Measurements from ENCODE around the gene CCDC78. TPM values are rescaled to one million over a fixed set of nuclear protein-coding genes. Genes with fewer than 3 reads are reported as not detected.
A peak's percentile ranks its signal among the peaks of the same experiment; 100 is the strongest.

The CCDC78 gene
- total RNA-seq, 1 donor from 2014 or later, result 4.9 TPM

- DNase-seq (ENCODE audit: low read depth), result no peak
- no peak for TF ChIP-seq CTCF (conservative IDR thresholded peaks at IDR 0.05; ENCODE audit: low read depth, low read length)
- H3K4me3 ChIP-seq (ENCODE audit: low read depth, low read length), result peak overlapping the region; percentile 81
Observed at GRCh38 chr16:727291-727977, 1.2 kb upstream of the CCDC78 start.

- DNase-seq (ENCODE audit: low read depth), result no peak
- no peak for TF ChIP-seq CTCF (conservative IDR thresholded peaks at IDR 0.05; ENCODE audit: low read depth, low read length)
- peak overlapping the region; percentile 51 for H3K4me3 ChIP-seq (ENCODE audit: low read depth, low read length)
Observed at GRCh38 chr16:726188-726437, 130 bp downstream of the CCDC78 start.

GRCh38 chr16:725463-726187, 618 bp downstream of the CCDC78 start:
- no peak for DNase-seq (ENCODE audit: low read depth)
- H3K4me3 ChIP-seq (ENCODE audit: low read depth, low read length), result no peak overlapping the region
- TF ChIP-seq CTCF (conservative IDR thresholded peaks at IDR 0.05; ENCODE audit: low read depth, low read length), result no peak

GRCh38 chr16:725041-725376, 1.2 kb downstream of the CCDC78 start:
- H3K4me3 ChIP-seq (ENCODE audit: low read depth, low read length), result no peak overlapping the region
- no peak for DNase-seq (ENCODE audit: low read depth)
- no peak for TF ChIP-seq CTCF (conservative IDR thresholded peaks at IDR 0.05; ENCODE audit: low read depth, low read length)

GRCh38 chr16:724188-725040, 1.8 kb downstream of the CCDC78 start:
- DNase-seq (ENCODE audit: low read depth), result no peak
- no peak for TF ChIP-seq CTCF (conservative IDR thresholded peaks at IDR 0.05; ENCODE audit: low read depth, low read length)
- H3K4me3 ChIP-seq (ENCODE audit: low read depth, low read length), result no peak overlapping the region

GRCh38 chr16:723695-724094, 2.5 kb downstream of the CCDC78 start:
- no peak for DNase-seq (ENCODE audit: low read depth)
- no peak overlapping the region for H3K4me3 ChIP-seq (ENCODE audit: low read depth, low read length)
- TF ChIP-seq CTCF (conservative IDR thresholded peaks at IDR 0.05; ENCODE audit: low read depth, low read length), result no peak

Data from epithelial cell of proximal tubule (primary cell).